Adrenal gland (tissue), 5 donors: ENCODE measurements around the gene ELP1.

Source experiments
- CTCF ChIP-seq, 6 experiments: fragments of 450-650 bp in 4 of 6; fragments of 200-600 bp in 2 of 6; sonication (generic) in 1 of 6; IDR thresholded peaks; 1 replicate in 5 of 6; 2 replicates in 1 of 6; pipeline versions ENCODE4 v1.5.1 to v1.8.0; 2016 to 2021; ENCODE audit warnings: antibody characterized with exemption in 6 of 6, mild to moderate bottlenecking in 2 of 6, moderate library complexity in 1 of 6
- POLR2A ChIP-seq, 2 donors: fragments of 450-650 bp; IDR thresholded peaks; one replicate each; pipeline ENCODE4 v1.6.1; 2017; ENCODE audit warnings: antibody characterized with exemption in 2 of 2, mild to moderate bottlenecking in 2 of 2, moderate library complexity in 1 of 2
- donor health status: DM: no; HTN: no; CAD: no.

- TF ChIP-seq CTCF (IDR thresholded peaks at IDR 0.05) (no peak), POLR2A (IDR thresholded peaks at IDR 0.05) (no peak)
Measured at GRCh38 chr9:108877524-108877923, 56.4 kb downstream of the ELP1 start.
